ENCODE measurements around the gene CFAP65.
A peak's percentile ranks its signal among the peaks of the same experiment; 100 is the strongest.

The CFAP65 gene

DNA sequence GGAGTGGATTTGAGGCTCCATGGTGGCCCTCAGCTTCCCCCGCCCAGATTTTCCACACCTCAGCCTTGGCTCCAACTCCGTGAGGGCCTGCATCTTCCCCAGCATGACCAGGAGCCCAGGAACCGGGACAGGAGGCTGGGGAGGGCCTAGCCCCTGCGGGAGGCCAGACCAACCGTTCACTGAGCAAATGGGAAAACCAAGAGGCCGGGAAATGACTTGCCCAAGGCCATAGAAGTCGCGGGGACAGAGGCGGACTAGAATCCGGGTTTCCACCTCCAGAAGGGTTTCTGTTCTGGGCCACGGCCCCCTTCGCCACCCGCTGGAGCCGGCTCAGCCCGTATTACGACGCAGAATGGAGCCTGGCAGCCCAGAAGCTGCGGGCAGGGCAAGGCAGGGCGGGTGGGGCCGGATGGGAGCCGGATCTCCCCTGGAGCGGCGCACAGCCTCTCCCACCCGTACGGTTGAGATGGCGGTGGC is 40.2 kb downstream of the CFAP65 start:
- peaks cover 42% of the 10 kb centered on the region for H3K27me3 Mint-ChIP-seq
- H3K4me1 Mint-ChIP-seq = peaks cover 14% of the 10 kb centered on the region
- H3K4me3 Mint-ChIP-seq = no peak overlapping the region
- no peaks in the 10 kb centered on the region for H3K36me3 Mint-ChIP-seq
- peak; percentile 7 for ATAC-seq (ENCODE audit: low read depth)
- H3K27ac Mint-ChIP-seq = no peak overlapping the region
- DNase-seq (ENCODE audit: low spot score in 2 of 2) = no peak
- no peaks in the 10 kb centered on the region for H3K9me3 Mint-ChIP-seq

- H3K27ac Mint-ChIP-seq = no peak overlapping the region
- no peak overlapping the region for H3K4me3 Mint-ChIP-seq
- DNase-seq (ENCODE audit: low spot score in 2 of 2) (no peak), ATAC-seq (ENCODE audit: low read depth) (no peak)
- H3K9me3 Mint-ChIP-seq = no peaks in the 10 kb centered on the region
- H3K4me1 Mint-ChIP-seq = peaks cover 15% of the 10 kb centered on the region
- H3K27me3 Mint-ChIP-seq = peaks cover 42% of the 10 kb centered on the region
- H3K36me3 Mint-ChIP-seq = no peaks in the 10 kb centered on the region
Measured at GRCh38 chr2:219000569-219000960, 40.8 kb downstream of the CFAP65 start.

DNA sequence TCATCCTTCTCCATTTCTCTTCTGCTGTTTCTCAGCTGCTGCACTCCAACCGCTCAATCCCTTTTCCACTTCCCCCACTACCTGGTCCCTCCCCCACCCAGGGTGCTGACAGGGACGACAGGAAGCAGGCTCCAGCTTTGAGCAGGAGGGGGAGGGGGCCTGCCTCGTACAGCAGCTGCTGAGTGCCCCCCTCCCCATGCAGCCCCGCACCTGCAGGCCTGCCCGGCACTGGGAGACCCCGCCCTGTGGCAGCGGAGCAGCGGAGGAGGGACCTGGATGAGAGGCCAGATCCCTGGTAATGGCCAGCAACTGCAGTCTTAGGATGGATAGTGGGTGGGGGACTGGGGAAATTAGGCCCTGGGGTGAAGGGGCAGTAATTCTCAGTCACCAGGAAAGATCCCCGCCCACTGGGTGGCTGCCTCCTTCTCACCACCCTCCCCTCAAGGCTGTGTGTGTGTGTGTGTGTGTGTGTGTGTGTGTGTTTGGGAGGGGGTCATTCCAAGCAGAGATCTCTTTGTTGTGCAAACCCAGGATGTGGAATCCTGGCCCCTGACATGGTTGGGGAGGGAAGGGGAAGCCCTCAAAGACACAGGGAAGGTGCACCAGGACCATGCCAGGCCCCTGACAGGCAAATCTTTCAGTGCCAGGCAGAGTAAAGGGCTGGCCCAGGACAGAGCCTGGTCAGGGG is 41.3 kb downstream of the CFAP65 start:
- Mint-ChIP-seq H3K27ac (no peak overlapping the region), H3K4me3 (no peak overlapping the region), H3K36me3 (no peaks in the 10 kb centered on the region), H3K9me3 (no peaks in the 10 kb centered on the region), H3K27me3 (peaks cover 42% of the 10 kb centered on the region), H3K4me1 (peaks cover 20% of the 10 kb centered on the region)
- DNase-seq (ENCODE audit: low spot score in 2 of 2) = no peak
- no peak for ATAC-seq (ENCODE audit: low read depth)

- Mint-ChIP-seq H3K4me1 (peaks cover 20% of the 10 kb centered on the region), H3K27ac (no peak overlapping the region), H3K4me3 (no peak overlapping the region), H3K27me3 (peaks cover 41% of the 10 kb centered on the region), H3K36me3 (no peaks in the 10 kb centered on the region), H3K9me3 (no peaks in the 10 kb centered on the region)
- DNase-seq (ENCODE audit: low spot score in 2 of 2) (no peak), ATAC-seq (ENCODE audit: low read depth) (no peak)
Measured at GRCh38 chr2:218999021-218999880, 42.1 kb downstream of the CFAP65 start.

- H3K36me3 Mint-ChIP-seq = no peaks in the 10 kb centered on the region
- no peak overlapping the region for H3K27ac Mint-ChIP-seq
- no peak overlapping the region for H3K4me3 Mint-ChIP-seq
- peaks cover 15% of the 10 kb centered on the region for H3K4me1 Mint-ChIP-seq
- ATAC-seq (ENCODE audit: low read depth) = no peak
- no peaks in the 10 kb centered on the region for H3K9me3 Mint-ChIP-seq
- DNase-seq (ENCODE audit: low spot score in 2 of 2) = no peak
- peaks cover 36% of the 10 kb centered on the region for H3K27me3 Mint-ChIP-seq
Measured at GRCh38 chr2:218998414-218999002, 42.8 kb downstream of the CFAP65 start.

- H3K9me3 Mint-ChIP-seq = no peaks in the 10 kb centered on the region
- peaks cover 10% of the 10 kb centered on the region for H3K4me1 Mint-ChIP-seq
- no peak overlapping the region for H3K27ac Mint-ChIP-seq
- DNase-seq (ENCODE audit: low spot score in 2 of 2) (no peak), ATAC-seq (ENCODE audit: low read depth) (no peak)
- no peak overlapping the region for H3K4me3 Mint-ChIP-seq
- no peaks in the 10 kb centered on the region for H3K36me3 Mint-ChIP-seq
- peaks cover 34% of the 10 kb centered on the region for H3K27me3 Mint-ChIP-seq
Measured at GRCh38 chr2:218997731-218998130, 43.6 kb downstream of the CFAP65 start.

GRCh38 chr2:218996937-218997336 is 44.4 kb downstream of the CFAP65 start:
- Mint-ChIP-seq H3K4me3 (no peak overlapping the region), H3K9me3 (no peaks in the 10 kb centered on the region), H3K27me3 (peaks cover 31% of the 10 kb centered on the region), H3K36me3 (no peaks in the 10 kb centered on the region), H3K4me1 (peaks cover 8% of the 10 kb centered on the region), H3K27ac (no peak overlapping the region)
- DNase-seq (ENCODE audit: low spot score in 2 of 2) (no peak), ATAC-seq (ENCODE audit: low read depth) (no peak)

GRCh38 chr2:218995972-218996711 is 45.2 kb downstream of the CFAP65 start:
- DNase-seq (ENCODE audit: low spot score in 2 of 2) = peak; percentile 77 to 89
- Mint-ChIP-seq H3K27ac (no peak overlapping the region), H3K27me3 (peaks cover 37% of the 10 kb centered on the region), H3K4me3 (peak overlapping the region; percentile 35), H3K4me1 (peaks cover 11% of the 10 kb centered on the region), H3K36me3 (no peaks in the 10 kb centered on the region), H3K9me3 (no peaks in the 10 kb centered on the region)
- peak; percentile 76 for ATAC-seq (ENCODE audit: low read depth)

GRCh38 chr2:218995561-218995960 is 45.8 kb downstream of the CFAP65 start:
- Mint-ChIP-seq H3K27ac (no peak overlapping the region), H3K4me3 (no peak overlapping the region), H3K36me3 (no peaks in the 10 kb centered on the region), H3K27me3 (peaks cover 41% of the 10 kb centered on the region), H3K9me3 (no peaks in the 10 kb centered on the region), H3K4me1 (peaks cover 13% of the 10 kb centered on the region)
- DNase-seq (ENCODE audit: low spot score in 2 of 2) (no peak), ATAC-seq (ENCODE audit: low read depth) (peak; percentile 13)

GRCh38 chr2:218993345-218994315 is 47.7 kb downstream of the CFAP65 start, which contains the start of gene CRYBA2:
TSS of gene CRYBA2 (minus strand) at chr2:218993422. CDS start at chr2:218993176, 246 bp downstream.
- no peaks in the 10 kb centered on the region for H3K36me3 Mint-ChIP-seq
- no peak for ATAC-seq (ENCODE audit: low read depth)
- no peak for DNase-seq (ENCODE audit: low spot score in 2 of 2)
- no peak within 1 kb of the TSS for H3K27ac Mint-ChIP-seq
- peaks cover 48% of the 10 kb centered on the region for H3K27me3 Mint-ChIP-seq
- peak within 1 kb of the TSS; percentile 40 for H3K4me3 Mint-ChIP-seq
- no peaks in the 10 kb centered on the region for H3K9me3 Mint-ChIP-seq
- H3K4me1 Mint-ChIP-seq = peaks cover 13% of the 10 kb centered on the region

DNA sequence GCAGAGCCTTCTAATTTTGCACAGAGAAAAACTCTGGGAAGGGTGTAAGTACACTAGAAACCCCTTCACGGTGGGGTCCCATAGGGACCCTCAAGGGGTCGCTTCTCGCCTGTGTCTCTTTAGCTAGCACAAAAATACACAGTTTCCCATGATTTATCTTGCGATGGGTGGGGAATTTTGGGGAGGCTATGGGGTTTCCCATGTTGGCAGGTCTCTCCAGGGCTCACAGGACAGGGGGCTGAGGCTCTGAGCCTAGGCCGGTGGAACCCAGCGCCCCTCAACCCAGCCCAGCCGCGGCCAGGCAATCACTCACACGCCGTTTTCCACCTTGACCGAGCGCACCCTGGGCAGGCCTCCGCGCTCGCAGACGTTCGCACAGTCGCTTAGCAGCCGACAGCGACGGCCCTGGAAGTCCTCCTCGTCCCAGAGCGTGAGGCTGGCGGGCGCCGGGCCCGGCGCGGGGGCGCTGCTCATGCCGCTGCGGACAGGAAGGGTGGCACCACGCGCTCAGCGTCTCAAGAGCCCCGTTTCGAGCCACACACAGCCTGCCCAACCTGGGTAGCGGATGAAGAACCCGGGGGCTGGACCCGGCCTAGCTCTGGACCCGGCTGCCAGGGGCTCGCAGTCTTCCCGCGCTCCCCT is 48.5 kb downstream of the CFAP65 start:
- Mint-ChIP-seq H3K9me3 (no peaks in the 10 kb centered on the region), H3K36me3 (no peaks in the 10 kb centered on the region), H3K27ac (no peak overlapping the region), H3K4me3 (no peak overlapping the region), H3K27me3 (peaks cover 44% of the 10 kb centered on the region), H3K4me1 (peaks cover 11% of the 10 kb centered on the region)
- ATAC-seq (ENCODE audit: low read depth) (no peak), DNase-seq (ENCODE audit: low spot score in 2 of 2) (no peak)

- Mint-ChIP-seq H3K4me1 (peaks cover 11% of the 10 kb centered on the region), H3K9me3 (no peaks in the 10 kb centered on the region), H3K27ac (no peak overlapping the region), H3K4me3 (no peak overlapping the region), H3K27me3 (peaks cover 42% of the 10 kb centered on the region), H3K36me3 (no peaks in the 10 kb centered on the region)
- DNase-seq (ENCODE audit: low spot score in 2 of 2) (no peak), ATAC-seq (ENCODE audit: low read depth) (no peak)
Measured at GRCh38 chr2:218992196-218992595, 49.1 kb downstream of the CFAP65 start.

Data from memory B cell (primary cell).